HG03103 (cell line): ENCODE measurements around the gene C19orf25.
"Not testable (repeated sequence)": the region's sequence is repeated elsewhere in the genome, so short reads cannot be mapped to it uniquely, and the experiment has no call there.

Experiments used
- ATAC-seq: cut with Tn5 transposase; IDR thresholded peaks from one replicate; pipeline ENCODE4 v1.9.1; 2021; ENCODE audit warnings: low read depth; ENCODE audit not compliant: unreplicated experiment

Gene C19orf25

DNA sequence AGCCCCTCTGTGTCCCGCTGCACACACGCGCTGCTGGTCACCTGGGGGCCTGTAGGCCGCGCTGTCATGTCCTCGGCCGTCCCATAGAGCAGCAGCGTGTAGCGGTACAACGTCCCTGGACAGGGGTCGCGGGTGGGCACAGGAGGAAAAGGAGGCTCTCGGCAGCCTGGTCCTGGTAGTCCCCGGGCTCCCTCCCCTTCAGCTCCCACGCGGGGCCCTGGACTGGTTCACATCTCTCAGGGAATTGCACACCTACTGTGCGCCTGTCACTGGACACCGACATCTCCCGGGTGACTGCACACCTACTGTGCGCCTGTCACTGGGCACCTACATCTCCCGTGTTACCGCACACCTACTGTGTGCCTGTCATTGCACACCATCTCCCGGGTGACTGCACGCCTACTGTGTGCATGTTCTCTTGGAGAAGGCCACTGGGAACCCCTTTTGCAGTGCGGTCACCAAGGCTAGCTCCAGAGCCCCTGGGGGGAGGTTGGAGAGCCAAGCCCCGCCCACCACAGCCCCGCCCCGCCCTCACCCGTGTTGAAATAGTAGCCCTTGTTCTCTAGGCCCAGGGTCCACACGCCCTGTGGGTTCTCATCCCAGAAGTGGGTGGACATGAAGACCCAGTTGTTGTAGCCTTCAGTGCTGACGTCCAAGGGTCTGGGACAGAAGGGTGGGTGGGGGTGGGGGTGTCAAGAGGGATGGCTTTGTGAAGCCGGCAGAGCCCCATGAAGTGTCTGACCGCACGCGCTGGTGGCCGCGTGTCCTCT is 3.5 kb upstream of the C19orf25 start:
- no peak for ATAC-seq

DNA sequence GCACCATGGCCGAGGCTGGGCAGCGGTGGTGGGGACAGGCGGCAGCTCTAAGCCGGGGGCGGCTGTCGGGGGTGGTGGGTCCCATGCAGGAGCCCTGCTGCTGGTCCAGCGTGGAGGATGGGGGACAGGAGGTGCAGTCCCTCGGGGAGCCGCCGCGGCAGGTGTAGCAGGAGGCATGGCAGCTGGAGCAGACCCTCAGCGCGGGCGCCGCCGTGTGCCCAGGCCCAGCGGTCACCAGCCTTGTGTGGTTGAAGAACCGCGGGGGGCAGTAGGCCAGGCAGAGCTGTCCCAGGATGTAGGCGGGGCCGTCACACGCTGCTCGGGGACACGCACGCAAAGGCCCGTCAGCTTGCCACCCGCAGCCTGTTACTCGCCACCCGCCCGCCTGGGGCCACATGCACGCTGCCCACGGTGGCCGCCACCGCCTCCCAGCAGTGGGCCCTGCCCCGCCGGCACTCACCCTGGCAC is 2.9 kb upstream of the C19orf25 start:
- ATAC-seq: no peak

DNA sequence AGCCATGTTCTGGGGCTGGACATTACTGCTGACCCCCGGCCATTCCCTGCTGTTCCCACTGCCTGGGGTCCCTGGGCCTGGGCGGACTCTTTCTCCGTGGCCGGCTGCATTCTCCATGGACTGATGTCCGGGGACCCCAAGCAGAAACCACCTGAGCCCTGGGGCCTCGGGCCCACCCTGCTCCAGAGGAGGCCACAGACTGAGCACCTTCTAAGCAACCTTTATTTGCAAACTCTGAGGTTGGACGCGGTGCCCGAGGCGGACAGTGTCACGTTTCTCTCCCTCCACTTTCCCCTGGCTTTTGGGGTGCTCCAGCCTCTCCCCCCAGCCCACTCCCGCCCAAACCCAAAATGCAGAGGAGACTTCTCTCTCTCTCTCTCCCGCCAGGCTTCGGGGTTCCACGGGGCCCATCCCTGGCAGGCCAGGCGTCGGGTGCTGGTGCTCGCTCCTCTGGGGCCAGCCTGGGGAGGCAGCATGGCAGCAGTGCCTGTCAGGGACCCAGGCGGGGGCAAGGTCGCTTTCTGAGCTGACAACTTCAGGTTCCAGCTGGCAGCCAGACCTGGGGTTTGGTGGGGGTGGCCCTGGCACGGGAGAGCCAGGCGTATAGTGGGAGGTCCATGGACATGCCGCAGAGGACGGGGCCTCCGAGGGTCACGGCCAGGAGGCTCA is 2.3 kb upstream of the C19orf25 start:
- no peak for ATAC-seq

DNA sequence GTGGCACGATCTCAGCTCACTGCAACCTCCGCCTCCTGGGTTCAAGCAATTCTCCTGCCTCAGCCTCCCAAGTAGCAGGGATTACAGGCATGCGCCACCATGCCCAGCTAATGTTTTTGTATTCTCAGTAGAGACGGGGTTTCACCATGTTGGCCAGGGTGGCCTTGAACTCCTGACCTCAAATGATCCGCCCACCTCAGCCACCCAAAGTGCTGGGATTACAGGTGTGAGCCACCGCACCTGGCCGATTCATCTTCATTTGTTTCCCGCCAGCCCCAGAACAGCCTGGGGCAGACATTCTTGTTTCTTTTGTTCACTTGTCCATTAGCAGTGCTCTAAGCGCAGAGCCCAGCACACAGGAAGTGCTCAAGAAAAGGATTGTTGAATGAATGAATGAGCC is 2.0 kb downstream of the C19orf25 start:
- not testable (repeated sequence) for ATAC-seq

DNA sequence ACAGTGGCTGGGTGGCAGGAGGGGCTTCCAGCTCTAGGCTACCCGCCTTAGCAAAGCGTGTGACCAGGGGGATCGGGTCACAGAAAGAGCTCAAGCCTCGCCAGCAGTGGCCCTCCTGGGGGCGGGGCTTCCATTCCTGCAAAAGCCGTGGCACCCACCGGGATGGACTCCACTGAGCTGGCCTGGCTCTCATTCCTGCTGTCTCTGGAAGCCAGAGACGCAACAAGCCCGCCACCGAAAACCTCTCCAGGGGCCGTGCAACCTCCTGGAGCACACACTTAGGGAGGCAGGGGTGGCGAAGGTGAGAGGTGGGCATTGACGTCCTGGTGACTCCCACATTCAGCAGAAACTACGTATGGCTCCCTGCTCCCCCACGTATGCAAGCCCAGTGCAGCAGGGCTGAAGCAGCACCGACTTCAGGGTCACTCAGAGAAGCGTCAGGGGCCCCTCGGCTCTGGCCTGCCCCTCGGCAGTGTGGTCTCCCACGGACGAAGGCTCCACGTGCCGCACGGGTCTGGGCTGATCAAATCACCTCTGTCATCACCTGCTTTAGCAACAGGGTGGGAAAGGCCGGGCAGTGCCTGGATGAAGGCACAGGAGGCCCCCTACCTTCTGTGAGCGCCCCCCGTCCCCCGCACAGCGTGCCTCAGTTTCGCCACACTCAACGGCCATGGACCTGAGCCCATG is 3.1 kb downstream of the C19orf25 start:
- no peak for ATAC-seq

DNA sequence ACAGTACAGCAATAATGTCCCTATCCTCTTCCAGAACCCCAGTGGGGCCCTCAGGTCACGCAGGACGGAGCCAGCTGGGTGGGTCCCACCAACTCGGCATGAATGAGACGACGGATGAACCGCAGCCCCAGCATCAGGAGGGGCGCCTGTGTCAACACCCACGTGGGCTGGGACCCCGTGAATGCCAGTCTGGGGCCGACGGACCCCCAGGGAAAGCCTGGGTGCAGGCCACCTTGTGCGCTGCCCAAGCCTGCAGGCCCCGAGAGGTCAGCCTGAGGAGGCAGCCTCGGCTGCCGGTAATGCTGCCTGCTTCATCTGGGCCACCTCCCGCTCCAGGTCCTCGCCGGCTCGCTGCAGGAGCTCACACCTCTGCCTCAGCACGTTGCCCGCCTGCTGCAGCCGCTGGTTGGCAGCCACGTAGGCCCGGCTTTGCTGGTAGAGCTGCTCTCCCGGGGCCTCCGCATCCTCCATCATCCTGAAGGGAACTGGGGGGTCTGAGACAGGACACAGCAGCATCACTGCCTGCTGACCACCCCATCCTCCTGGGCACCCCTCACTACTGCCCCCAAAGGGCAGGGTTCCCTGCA is 4.2 kb downstream of the C19orf25 start:
- ATAC-seq: no peak

DNA sequence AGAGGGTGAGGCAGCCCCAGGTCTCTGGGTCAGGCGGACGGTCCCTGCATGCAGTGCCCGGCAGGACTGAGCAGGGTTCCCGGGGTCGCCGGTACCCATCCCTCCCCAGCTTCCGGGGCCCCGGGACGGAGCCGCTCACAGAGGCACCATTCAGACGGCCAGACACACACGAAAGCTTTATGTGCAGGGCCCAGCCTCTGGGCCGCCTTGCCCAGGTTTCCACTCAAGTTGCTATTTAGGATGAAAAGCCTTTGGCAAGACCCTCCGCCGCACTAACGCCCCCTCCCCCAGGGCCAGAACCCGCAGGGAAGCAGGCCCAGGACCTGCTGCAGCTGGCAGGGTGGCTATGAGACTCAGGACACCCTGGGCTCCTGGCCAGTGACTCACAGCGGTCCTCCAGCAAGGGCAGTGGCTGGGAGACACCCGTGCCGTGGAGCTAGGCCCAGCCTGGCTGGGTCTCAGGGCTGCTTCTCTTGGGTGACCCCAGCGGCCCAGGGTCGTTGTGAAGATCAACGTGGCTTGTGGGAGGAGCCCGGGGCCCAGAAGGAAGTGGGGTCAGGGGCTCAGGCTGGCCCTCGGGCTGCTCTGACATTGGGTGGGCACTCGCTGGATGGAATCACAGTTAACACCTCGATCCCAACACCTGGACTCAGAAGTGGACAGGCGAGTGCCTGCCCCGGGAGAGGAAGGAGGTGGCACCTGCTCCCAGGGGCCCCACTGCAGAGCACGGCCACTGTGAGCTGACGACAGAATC is 4.8 kb downstream of the C19orf25 start:
- no peak for ATAC-seq

DNA sequence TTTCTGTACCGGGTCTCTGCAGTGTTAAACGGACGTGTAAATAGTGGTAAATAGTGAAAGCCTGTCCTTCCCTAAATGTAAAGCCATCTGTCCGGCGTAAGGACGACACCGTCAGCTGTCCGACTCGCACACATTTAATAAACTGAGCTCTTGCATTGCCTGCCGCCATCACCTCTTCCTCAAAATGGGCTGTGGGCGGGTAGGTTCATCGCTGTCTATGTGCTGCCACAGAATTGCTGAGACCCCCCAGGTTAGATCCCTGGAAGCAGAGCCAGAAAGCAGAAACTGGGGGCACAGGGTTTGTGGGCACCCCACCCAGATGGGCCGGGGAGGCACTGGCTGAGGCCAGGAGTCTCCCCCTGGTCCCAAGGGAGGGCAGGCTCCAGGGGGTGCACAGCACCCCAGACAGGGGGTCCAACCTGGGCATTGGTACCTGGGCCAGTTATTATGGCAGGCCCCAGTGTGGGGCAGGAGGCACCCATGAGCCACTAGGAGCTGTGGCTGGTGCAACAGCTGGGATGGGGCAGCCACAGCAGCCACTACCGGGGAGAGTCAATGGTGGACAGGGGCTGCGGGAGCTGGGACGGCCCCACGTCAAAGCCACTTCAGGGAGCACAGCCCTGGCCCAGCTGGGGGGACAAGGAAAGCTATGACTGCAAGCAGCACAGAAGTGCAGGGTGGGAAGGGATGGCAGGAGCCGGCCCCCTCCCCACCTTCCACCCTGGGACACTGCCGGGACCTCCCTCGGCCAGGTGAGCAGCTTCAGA is 5.7 kb downstream of the C19orf25 start:
- ATAC-seq: no peak

DNA sequence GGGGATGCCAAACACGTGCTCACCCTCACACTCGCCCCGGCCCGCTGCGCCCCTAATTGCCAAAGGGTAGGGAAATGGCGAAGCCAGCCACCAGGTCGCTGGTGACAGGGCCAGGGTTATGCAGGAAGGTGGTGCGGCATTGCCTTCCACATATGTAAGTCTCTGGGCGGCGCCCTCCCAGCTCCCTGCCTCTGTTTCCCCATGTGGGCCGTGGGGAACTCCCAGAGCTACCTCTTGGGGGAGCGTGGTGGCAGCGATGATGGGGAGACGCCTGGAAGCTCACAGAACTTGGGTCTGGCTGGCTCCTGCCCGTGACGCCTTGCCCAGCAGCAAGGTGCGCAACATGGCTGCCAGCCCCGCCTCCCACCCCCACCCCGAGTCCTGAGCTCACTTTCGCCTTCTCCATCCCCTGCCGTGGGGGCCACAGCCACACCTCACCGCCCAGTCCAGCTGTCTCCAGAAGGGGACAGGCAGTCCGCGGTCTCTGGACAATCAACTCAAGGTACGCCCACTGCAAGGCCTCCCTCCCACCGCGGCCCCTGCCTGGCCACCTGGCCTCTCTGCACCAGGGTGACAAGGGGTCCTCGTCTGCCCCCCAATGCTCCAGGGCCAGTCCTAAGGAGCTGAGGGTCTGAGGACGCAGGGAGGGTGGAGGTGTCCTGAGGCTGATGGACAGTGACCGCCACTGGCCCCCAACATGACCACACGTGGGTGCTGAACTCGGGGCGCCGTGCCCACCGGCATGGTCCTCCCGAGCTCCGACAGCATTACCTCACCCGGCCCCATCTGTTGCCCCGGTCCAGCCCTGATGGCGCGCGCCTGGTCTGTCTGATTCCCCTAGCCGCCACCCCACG is 6.6 kb downstream of the C19orf25 start:
- no peak for ATAC-seq

DNA sequence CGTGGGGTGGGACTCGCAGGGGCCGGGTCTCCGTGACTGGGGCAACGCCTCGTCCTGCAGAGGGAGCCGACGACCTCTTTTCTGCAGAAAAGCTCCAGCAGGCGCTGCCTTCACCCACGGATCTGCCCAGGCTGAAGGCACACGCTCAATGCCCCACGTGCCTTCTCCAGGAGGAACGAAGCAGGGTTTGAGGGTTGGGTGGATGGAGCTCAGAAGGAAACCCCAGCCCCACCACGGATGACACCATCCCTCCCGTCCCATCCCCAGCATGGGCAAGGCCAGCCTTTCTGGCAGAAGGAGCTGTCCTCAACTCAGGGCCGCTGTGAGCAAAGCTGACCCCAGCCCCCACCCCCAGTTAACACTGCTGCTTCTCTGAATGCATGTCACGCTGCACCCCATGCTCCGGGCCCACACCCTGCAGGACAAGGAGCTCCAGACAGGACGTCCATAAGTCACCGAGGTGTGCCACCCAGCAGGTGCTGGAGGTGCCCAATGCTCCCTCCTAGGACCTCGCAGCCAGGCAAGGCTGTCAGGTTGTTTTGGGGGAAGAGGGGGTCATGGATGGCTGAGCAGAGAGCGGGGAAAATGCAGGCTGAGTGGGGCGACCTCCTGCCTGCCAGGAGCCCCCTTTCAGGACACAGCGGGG is 7.4 kb downstream of the C19orf25 start:
- ATAC-seq: no peak

DNA sequence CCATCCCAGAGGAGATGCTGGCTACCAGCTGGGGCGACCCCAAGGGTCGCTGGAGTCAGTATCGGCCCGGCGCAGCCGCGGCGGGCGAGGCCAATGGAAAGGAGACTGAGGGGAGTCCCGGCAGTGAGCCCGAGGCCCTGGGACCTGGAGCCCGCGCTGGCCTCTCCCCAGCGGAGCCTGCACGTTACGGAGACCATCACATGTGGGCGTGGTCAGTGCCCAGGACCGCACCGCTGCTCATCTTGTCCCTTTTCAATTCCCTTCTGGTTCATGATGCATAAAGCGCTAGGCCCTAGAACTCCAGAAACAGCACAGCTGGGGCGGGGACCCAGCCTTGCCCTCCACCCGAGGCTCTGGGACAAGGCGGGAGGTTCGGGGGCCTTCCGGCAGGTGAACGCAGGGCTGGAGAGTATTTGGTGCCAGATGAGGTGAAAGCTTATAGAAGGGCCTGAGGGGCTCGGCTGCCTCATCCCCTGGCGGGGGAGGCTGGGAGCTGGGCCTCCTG is 8.0 kb downstream of the C19orf25 start:
- ATAC-seq: no peak

DNA sequence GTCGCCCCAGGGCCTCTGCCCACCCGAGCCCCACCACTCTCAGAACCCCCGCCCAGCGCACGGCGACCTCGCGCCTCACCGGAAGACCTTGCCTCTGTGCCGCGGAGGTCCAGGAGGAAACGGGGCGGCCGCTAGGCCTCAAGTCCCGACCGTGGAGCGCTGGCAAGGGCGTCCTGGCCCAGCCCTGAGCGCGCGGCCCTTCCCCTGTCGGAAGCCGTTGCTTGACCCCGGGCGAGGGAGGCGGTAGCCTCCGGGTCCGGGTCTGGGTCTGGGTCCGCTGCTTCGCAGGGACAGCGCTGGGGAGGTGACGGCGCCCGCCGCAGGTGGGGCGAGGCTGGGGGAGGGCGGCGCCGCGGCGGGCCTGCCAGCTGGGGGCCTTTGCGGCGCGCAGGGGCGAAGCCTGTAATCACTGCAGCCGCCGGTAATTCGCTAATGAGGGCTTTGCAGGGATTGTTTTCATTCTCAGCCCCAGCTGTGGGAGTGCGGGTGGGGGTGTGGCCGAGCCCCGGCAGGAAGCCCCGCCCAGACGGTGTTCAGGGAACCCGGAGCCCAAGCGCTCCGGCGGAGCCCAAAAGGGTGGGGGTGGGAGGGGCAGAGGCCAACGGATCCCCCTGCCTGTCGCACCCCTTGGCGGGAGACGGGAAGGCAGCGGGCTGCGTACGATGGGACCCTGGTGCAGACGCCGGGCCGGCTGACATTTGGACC is 8.6 kb downstream of the C19orf25 start:
- no peak for ATAC-seq

DNA sequence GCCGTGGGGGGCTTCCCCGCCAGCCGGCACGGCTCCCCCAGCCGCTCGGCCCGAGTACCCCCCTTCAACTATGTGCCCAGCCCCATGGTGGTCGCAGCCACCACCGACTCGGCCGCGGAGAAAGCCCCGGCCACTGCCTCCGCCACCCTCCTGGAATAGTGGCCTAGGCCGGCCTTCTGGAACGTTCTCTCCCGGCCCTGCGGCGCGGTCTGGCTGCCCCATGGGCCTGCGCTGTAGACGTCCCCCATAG is 9.0 kb downstream of the C19orf25 start:
- ATAC-seq: no peak

DNA sequence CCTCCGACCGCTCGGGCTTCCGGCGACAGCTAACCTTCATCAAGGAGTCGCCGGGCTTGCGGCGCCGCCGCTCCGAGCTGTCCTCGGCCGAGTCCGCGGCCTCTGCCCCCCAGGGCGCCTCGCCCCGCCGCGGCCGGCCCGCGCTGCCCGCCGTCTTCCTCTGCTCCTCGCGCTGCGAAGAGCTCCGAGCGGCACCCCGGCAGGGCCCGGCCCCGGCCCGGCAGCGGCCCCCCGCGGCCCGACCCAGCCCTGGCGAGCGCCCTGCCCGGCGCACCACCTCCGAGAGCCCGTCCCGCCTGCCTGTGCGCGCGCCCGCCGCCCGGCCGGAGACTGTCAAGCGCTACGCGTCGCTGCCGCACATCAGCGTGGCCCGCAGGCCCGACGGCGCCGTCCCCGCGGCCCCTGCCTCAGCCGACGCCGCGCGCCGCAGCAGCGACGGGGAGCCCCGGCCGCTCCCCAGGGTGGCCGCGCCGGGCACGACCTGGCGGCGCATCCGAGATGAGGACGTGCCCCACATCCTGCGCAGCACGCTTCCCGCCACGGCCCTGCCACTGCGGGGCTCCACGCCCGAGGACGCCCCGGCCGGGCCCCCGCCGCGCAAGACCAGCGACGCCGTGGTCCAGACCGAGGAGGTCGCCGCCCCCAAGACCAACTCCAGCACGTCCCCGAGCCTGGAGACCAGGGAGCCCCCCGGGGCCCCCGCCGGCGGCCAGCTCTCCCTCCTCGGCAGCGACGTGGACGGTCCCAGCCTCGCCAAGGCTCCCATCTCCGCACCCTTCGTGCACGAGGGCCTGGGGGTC is 9.6 kb downstream of the C19orf25 start:
- ATAC-seq: no peak

DNA sequence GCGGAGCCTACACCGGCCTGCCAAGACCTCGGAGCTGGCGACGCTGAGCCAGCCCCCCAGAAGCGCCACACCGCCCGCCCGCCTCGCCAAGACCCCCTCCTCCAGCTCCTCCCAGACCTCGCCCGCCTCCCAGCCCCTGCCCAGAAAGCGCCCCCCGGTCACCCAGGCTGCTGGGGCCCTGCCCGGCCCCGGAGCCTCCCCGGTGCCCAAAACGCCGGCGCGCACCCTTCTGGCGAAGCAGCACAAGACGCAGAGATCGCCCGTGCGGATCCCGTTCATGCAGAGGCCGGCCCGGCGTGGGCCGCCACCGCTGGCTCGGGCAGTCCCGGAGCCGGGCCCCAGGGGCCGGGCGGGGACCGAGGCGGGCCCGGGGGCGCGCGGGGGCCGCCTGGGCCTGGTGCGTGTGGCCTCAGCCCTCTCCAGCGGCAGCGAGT is 10.2 kb downstream of the C19orf25 start:
- no peak for ATAC-seq

DNA sequence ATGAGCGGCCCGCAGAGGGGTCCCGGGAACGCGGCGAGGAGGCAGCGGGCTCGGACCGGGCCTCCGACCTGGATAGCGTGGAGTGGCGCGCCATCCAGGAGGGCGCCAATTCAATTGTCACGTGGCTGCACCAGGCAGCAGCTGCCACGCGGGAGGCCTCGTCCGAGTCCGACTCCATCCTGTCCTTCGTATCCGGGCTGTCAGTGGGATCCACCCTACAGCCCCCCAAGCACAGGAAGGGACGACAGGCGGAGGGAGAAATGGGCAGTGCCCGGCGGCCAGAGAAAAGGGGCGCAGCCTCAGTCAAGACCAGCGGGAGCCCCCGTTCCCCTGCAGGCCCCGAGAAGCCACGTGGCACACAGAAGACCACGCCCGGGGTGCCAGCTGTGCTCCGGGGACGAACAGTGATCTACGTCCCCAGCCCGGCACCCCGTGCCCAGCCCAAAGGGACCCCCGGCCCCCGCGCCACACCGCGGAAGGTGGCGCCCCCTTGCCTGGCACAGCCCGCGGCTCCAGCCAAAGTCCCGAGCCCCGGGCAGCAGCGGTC is 10.7 kb downstream of the C19orf25 start:
- no peak for ATAC-seq
